K562 (cell line): ENCODE measurements around the gene FOXA3. TPM values are rescaled to one million over a fixed set of nuclear protein-coding genes. Genes with fewer than 3 reads are reported as not detected.

Experiments used
- CBX3 ChIP-seq, 2 experiments: IDR thresholded peaks; 1 replicate in 1 of 2; 2 replicates in 1 of 2; pipeline ENCODE4 v1.6.1; 2012; ENCODE audit warnings: inconsistent platforms in 2 of 2, low read length in 2 of 2, borderline replicate concordance in 1 of 2, control low read depth in 1 of 2
- CHD4 ChIP-seq: fragments of 200-600 bp; sonication (generic); IDR thresholded peaks from 3 replicates; pipeline ENCODE4 v1.6.1; 2012; ENCODE audit warnings: low read depth, mild to moderate bottlenecking, mixed read lengths, low read length, inconsistent platforms; ENCODE audit not compliant: insufficient read depth, insufficient replicate concordance, poor library complexity, severe bottlenecking
- GATA2 ChIP-seq: sonication (generic); formaldehyde crosslinking; IDR thresholded peaks from 2 replicates; pipeline ENCODE4 v1.4.0; 2020; ENCODE audit warnings: mild to moderate bottlenecking, missing genetic modification reagents
- GATAD2A ChIP-seq: fragments of 450-650 bp; IDR thresholded peaks from 2 replicates; pipeline ENCODE4 v1.6.1; 2017
- HIVEP1 ChIP-seq: fragments of 250-450 bp; sonication (Bioruptor Pico); IDR thresholded peaks from 2 replicates; pipeline ENCODE4 v1.4.0; 2020; ENCODE audit warnings: mild to moderate bottlenecking
- MXI1 ChIP-seq: IDR thresholded peaks from 2 replicates; pipeline ENCODE4 v1.6.1; 2011; ENCODE audit warnings: low read depth, mild to moderate bottlenecking, improper control_type of control experiment, low read length
- PHF8 ChIP-seq: fragments of 200-600 bp; sonication (generic); IDR thresholded peaks from 2 replicates; pipeline ENCODE4 v1.6.1; 2012; ENCODE audit warnings: mixed run types, mild to moderate bottlenecking, inconsistent platforms, low read length, moderate library complexity, borderline replicate concordance
- PTTG1 ChIP-seq: fragments of 450-650 bp; IDR thresholded peaks from 2 replicates; pipeline ENCODE4 v1.6.1; 2016; ENCODE audit warnings: low read depth, mild to moderate bottlenecking, missing genetic modification characterization, missing compliant biosample characterization
- RAD51 ChIP-seq: fragments of 450-650 bp; IDR thresholded peaks from 2 replicates; pipeline ENCODE4 v1.7.1; 2016; ENCODE audit warnings: low read depth, mild to moderate bottlenecking, borderline replicate concordance
- SMARCC2 ChIP-seq: fragments of 450-650 bp; IDR thresholded peaks from 2 replicates; pipeline ENCODE4 v1.6.1; 2017; ENCODE audit warnings: antibody characterized with exemption, moderate library complexity, mild to moderate bottlenecking, low read depth
- STAT5A ChIP-seq: IDR thresholded peaks from 2 replicates; pipeline ENCODE4 v1.6.1; 2012; ENCODE audit warnings: low read length, inconsistent platforms, borderline replicate concordance
- TAF9B ChIP-seq: fragments of 450-650 bp; IDR thresholded peaks from 2 replicates; pipeline ENCODE4 v1.6.1; 2018; ENCODE audit warnings: mild to moderate bottlenecking; ENCODE audit not compliant: partially characterized antibody
- TBP ChIP-seq: optimal IDR thresholded peaks from 2 replicates; pipeline ENCODE3; 2011; ENCODE audit warnings: low read depth, low read length, improper control_type of control experiment
- TSC22D4 ChIP-seq: fragments of 450-650 bp; IDR thresholded peaks from 2 replicates; pipeline ENCODE4 v1.6.1; 2016; ENCODE audit warnings: missing genetic modification characterization, missing biosample characterization, control low read depth
- ZNF165 ChIP-seq: fragments of 250-450 bp; sonication (Bioruptor Pico); IDR thresholded peaks from 2 replicates; pipeline ENCODE4 v1.4.0; 2020; ENCODE audit warnings: borderline replicate concordance
- polyA plus RNA-seq, 8 experiments: library from polyadenylated mRNA; depleted of rRNA in 4 of 8; stranded (reverse) in 5 of 8; unstranded in 3 of 8; fragments of >200 nt; fragmentation: Nextera tagmentation in 2 of 8; fragmentation: Illumina TruSeq in 1 of 8; extraction: Ambion mirVana in 2 of 8; extraction: Trizol in 1 of 8; gene quantifications; 2 replicates each; pipeline versions ENCODE4 v1.2.1 to v1.2.3, GENCODE V29; 2011 to 2014; ENCODE audit warnings: inconsistent platforms in 1 of 8, missing spikeins in 1 of 8
- total RNA-seq, 7 experiments: library from RNA; depleted of rRNA in 6 of 7; stranded (reverse); fragments of >200 nt in 6 of 7; fragmentation: Illumina TruSeq in 2 of 7; extraction: Trizol in 2 of 7; gene quantifications; 2 replicates each; pipeline versions ENCODE4 v1.2.1 to v1.2.3, GENCODE V29; 2011 to 2021; ENCODE audit warnings: low replicate concordance in 1 of 7
- TF ChIP-seq, protein P1 (sequence below): fragments of 150-350 bp; IDR thresholded peaks from 2 replicates; pipeline ENCODE4 v1.6.1; 2014; ENCODE audit warnings: low read depth, mild to moderate bottlenecking, low read length, borderline replicate concordance
- TF ChIP-seq, protein P2 (sequence below): fragments of 250-450 bp; sonication (Bioruptor Pico); IDR thresholded peaks from 2 replicates; pipeline ENCODE4 v1.4.0; 2020; ENCODE audit warnings: mild to moderate bottlenecking, moderate library complexity, borderline replicate concordance

FOXA3 gene
- total and polyA plus RNA-seq, 9 of the 15 experiments (the other 6 are each of a cell fraction or from before 2014, with no cell fraction given): 1.3 to 15.5 (median 4.7) TPM

DNA sequence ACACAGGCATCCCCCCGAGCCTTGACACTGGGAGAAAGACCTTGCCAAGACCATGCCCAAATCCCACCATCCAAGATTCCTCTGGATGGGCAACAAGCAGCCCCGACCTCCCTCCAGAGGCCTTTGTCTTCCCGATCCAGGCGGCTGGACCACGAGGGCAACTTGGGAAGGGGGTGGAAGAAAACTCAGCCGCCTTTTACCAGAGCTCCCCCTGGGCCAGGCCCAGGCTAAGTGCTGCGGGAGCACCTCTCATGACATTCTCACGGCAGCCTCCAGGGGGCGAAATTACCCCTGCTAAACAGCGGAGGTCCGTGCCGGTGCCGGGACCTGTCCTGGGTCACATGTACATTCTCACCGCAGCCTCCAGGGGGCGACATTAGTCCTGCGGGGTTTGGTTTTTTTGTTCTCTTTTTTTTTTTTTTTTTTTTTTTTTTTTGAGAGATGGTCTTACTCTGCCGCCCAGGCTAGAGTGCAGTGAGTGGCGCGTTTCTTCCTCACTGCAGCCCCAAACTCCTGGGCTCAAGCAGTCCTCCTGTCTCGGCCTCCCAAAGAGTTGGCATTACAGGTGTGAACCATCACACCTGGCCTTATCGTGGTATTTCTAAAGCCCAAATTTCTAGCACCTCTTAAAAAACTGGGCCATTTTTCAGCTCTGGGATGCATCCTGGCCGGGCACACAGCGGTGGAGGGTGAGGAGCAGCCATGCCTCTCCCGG, 47.0 kb upstream of the FOXA3 start (continued):
- TF ChIP-seq RAD51 (peak; percentile 61; the same call in 1 of the 2 replicates), STAT5A (no peak), CBX3 (IDR thresholded peaks at IDR 0.05; ENCODE audit: borderline replicate concordance in 1 of 2, low read length in 2 of 2) (peak in 1 of 2 experiments; percentile 72; a peak in 1 of 3 replicates), TSC22D4 (tag) (no peak), TAF9B (no peak), PHF8 (no peak), PTTG1 (tag) (no peak), GATA2 (no peak), TBP (peak; percentile 24), MXI1 (no peak), CHD4 (no peak), ZNF165 (no peak), HIVEP1 (no peak), SMARCC2 (no peak), GATAD2A (no peak)
- TF ChIP-seq, protein P1, sequence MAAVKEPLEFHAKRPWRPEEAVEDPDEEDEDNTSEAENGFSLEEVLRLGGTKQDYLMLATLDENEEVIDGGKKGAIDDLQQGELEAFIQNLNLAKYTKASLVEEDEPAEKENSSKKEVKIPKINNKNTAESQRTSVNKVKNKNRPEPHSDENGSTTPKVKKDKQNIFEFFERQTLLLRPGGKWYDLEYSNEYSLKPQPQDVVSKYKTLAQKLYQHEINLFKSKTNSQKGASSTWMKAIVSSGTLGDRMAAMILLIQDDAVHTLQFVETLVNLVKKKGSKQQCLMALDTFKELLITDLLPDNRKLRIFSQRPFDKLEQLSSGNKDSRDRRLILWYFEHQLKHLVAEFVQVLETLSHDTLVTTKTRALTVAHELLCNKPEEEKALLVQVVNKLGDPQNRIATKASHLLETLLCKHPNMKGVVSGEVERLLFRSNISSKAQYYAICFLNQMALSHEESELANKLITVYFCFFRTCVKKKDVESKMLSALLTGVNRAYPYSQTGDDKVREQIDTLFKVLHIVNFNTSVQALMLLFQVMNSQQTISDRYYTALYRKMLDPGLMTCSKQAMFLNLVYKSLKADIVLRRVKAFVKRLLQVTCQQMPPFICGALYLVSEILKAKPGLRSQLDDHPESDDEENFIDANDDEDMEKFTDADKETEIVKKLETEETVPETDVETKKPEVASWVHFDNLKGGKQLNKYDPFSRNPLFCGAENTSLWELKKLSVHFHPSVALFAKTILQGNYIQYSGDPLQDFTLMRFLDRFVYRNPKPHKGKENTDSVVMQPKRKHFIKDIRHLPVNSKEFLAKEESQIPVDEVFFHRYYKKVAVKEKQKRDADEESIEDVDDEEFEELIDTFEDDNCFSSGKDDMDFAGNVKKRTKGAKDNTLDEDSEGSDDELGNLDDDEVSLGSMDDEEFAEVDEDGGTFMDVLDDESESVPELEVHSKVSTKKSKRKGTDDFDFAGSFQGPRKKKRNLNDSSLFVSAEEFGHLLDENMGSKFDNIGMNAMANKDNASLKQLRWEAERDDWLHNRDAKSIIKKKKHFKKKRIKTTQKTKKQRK: no peak
- TF ChIP-seq, protein P2, sequence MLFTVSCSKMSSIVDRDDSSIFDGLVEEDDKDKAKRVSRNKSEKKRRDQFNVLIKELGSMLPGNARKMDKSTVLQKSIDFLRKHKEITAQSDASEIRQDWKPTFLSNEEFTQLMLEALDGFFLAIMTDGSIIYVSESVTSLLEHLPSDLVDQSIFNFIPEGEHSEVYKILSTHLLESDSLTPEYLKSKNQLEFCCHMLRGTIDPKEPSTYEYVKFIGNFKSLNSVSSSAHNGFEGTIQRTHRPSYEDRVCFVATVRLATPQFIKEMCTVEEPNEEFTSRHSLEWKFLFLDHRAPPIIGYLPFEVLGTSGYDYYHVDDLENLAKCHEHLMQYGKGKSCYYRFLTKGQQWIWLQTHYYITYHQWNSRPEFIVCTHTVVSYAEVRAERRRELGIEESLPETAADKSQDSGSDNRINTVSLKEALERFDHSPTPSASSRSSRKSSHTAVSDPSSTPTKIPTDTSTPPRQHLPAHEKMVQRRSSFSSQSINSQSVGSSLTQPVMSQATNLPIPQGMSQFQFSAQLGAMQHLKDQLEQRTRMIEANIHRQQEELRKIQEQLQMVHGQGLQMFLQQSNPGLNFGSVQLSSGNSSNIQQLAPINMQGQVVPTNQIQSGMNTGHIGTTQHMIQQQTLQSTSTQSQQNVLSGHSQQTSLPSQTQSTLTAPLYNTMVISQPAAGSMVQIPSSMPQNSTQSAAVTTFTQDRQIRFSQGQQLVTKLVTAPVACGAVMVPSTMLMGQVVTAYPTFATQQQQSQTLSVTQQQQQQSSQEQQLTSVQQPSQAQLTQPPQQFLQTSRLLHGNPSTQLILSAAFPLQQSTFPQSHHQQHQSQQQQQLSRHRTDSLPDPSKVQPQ (CRISPR knock-in tag): no peak
